ENCODE measurements around the gene SH3YL1. TPM values are rescaled to one million over a fixed set of nuclear protein-coding genes. Genes with fewer than 3 reads are reported as not detected.
A peak's percentile ranks its signal among the peaks of the same experiment; 100 is the strongest.

SH3YL1 gene
- polyA plus RNA-seq, 2 of the 4 experiments (the other 2 are of a cell fraction), result 12.8 to 23.9 TPM

GRCh38 chr2:262117-262516 is 1.7 kb downstream of the SH3YL1 start:
- Histone ChIP-seq H3K4me1 (peaks cover 13% of the 10 kb centered on the region; the same call in 2 of the 3 replicates), H3K4me3 (no peak overlapping the region), H3K27ac (no peak overlapping the region), H3K9me3 (peaks cover 65% of the 10 kb centered on the region), H3K4me2 (no peak overlapping the region)
- TF ChIP-seq GATA3 (IDR thresholded peaks at IDR 0.05; ENCODE audit: borderline replicate concordance), result no peak
- TF ChIP-seq ZNF302 (CRISPR knock-in tag; IDR thresholded peaks at IDR 0.05), result no peak
- TF ChIP-seq EHMT2 (IDR thresholded peaks at IDR 0.05; ENCODE audit: low read depth), result no peak
- no peak for TF ChIP-seq POLR2AphosphoS2 (conservative IDR thresholded peaks at IDR 0.05; ENCODE audit: low read length)
- no peak for TF ChIP-seq JUN (IDR thresholded peaks at IDR 0.05)
- no peak for TF ChIP-seq HOXA7 (CRISPR knock-in tag; IDR thresholded peaks at IDR 0.05)
- TF ChIP-seq CBX8 (IDR thresholded peaks at IDR 0.05), result no peak
- 85% methylated on average over 3 of the region's 3 CpGs for WGBS (ENCODE audit: missing lambda C conversion rate)
- ATAC-seq, result no peak
- FAIRE-seq, result no peak
- ChIA-PET CTCF (interaction anchor here (0.7 to 1.2 kb wide), 3 partner anchors 14 to 28 kb away, joined by 3 read pairs; no protein-coding TSS in a partner anchor), POLR2A (no interaction called here)
- DNase-seq (ENCODE audit: low read depth in 1 of 2, low spot score in 1 of 2), result no peak

DNA sequence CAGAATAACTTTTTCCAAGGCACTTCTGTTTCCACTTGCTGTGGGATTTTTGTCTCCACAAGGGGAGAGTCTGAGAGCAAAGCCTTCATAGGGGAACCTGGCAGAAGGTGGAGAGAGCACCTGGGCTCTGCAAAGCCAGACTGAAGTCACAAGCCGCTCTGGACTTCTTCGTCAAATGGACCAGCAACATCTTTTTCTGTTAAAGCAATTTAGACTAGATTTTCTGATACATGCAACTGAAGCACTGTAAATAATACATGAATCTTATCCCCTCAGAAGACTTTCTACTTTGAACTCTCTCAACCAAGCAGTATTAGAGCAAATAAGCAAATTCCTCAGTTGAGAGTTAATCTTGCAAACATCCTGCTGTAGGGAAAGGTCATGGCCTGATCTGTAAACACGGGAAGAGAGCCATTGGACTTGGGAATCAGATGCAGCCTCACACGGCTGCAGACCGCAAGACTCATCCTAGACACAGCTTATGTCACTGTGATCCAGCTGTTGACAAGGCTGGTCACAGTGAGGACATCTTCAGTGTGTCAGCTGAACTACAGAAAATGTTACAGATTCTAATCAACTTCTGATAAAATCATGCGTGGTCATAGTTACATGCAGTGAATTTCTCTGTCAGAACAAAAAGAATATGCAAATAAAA is 3.2 kb downstream of the SH3YL1 start:
- CTCF ChIA-PET, result no interaction called here
- FAIRE-seq (no peak), ATAC-seq (no peak), DNase-seq (ENCODE audit: low read depth in 1 of 2, low spot score in 1 of 2) (no peak)
- Histone ChIP-seq H3K4me3 (no peak overlapping the region), H3K27ac (no peak overlapping the region), H3K4me2 (no peak overlapping the region), H3K4me1 (peaks cover 5% of the 10 kb centered on the region; the same call in 2 of the 3 replicates), H3K9me3 (peaks cover 80% of the 10 kb centered on the region)
- TF ChIP-seq, protein P1, sequence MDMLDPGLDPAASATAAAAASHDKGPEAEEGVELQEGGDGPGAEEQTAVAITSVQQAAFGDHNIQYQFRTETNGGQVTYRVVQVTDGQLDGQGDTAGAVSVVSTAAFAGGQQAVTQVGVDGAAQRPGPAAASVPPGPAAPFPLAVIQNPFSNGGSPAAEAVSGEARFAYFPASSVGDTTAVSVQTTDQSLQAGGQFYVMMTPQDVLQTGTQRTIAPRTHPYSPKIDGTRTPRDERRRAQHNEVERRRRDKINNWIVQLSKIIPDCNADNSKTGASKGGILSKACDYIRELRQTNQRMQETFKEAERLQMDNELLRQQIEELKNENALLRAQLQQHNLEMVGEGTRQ (IDR thresholded peaks at IDR 0.05), result no peak
- TF ChIP-seq NFE2L2 (conservative IDR thresholded peaks at IDR 0.05; ENCODE audit: low read length), result no peak
- TF ChIP-seq KDM1A (IDR thresholded peaks at IDR 0.05; ENCODE audit: low read depth), result no peak
- TF ChIP-seq POLR2A (IDR thresholded peaks at IDR 0.05; ENCODE audit: low read length), result no peak
- no peak for TF ChIP-seq POLR2AphosphoS2 (conservative IDR thresholded peaks at IDR 0.05; ENCODE audit: low read length)
- no peak for TF ChIP-seq JUN (IDR thresholded peaks at IDR 0.05)
- no peak for TF ChIP-seq RARB (CRISPR knock-in tag; IDR thresholded peaks at IDR 0.05)
- TF ChIP-seq ZNF302 (CRISPR knock-in tag; IDR thresholded peaks at IDR 0.05), result no peak
- no peak for TF ChIP-seq FOSB (CRISPR knock-in tag; IDR thresholded peaks at IDR 0.05)
- no peak for TF ChIP-seq E2F6 (IDR thresholded peaks at IDR 0.05; ENCODE audit: borderline replicate concordance, low read depth)
- TF ChIP-seq EHF (CRISPR knock-in tag; IDR thresholded peaks at IDR 0.05), result no peak
- TF ChIP-seq HDAC2 (IDR thresholded peaks at IDR 0.05), result no peak
- no peak for TF ChIP-seq TP53 (CRISPR knock-in tag; IDR thresholded peaks at IDR 0.05)
- WGBS (ENCODE audit: missing lambda C conversion rate), result 71% methylated on average over 6 of the region's 6 CpGs
- POLR2A ChIA-PET, result no interaction called here

GRCh38 chr2:259789-260331 is 4.0 kb downstream of the SH3YL1 start:
- DNase-seq (ENCODE audit: low read depth in 1 of 2, low spot score in 1 of 2), result no peak
- ChIA-PET CTCF (no interaction called here), POLR2A (no interaction called here)
- WGBS (ENCODE audit: missing lambda C conversion rate), result 89% methylated on average over 2 of the region's 2 CpGs
- TF ChIP-seq, protein P2, sequence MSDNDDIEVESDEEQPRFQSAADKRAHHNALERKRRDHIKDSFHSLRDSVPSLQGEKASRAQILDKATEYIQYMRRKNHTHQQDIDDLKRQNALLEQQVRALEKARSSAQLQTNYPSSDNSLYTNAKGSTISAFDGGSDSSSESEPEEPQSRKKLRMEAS (IDR thresholded peaks at IDR 0.05), result no peak
- TF ChIP-seq MAFK (IDR thresholded peaks at IDR 0.05; ENCODE audit: partially characterized antibody) (peak; percentile 75), CEBPB (IDR thresholded peaks at IDR 0.05) (peak; percentile 64 to 71; a peak in 3 of 4 replicates), CTCF (IDR thresholded peaks at IDR 0.05) (no peak), MAZ (IDR thresholded peaks at IDR 0.05; ENCODE audit: borderline replicate concordance, low read depth, low read length) (no peak), HOXA7 (CRISPR knock-in tag; IDR thresholded peaks at IDR 0.05) (no peak), REST (IDR thresholded peaks at IDR 0.05) (peak; percentile 13; the same call in 1 of the 2 replicates), POLR2A (IDR thresholded peaks at IDR 0.05; ENCODE audit: low read length) (no peak), KDM1A (IDR thresholded peaks at IDR 0.05; ENCODE audit: low read depth) (no peak)
- ATAC-seq, result no peak
- peaks cover 4% of the 10 kb centered on the region; the same call in 1 of the 3 replicates for H3K4me1 ChIP-seq
- H3K4me3 ChIP-seq, result no peak overlapping the region
- H3K4me2 ChIP-seq, result no peak overlapping the region
- FAIRE-seq, result no peak
- peaks cover 85% of the 10 kb centered on the region for H3K9me3 ChIP-seq
- no peak overlapping the region for H3K27ac ChIP-seq
